HG03571 (cell line): ENCODE results near the gene GLRX2.
"Not testable (repeated sequence)": the region's sequence is repeated elsewhere in the genome, so short reads cannot be mapped to it uniquely, and the experiment has no call there.

Source experiments
- ATAC-seq: cut with Tn5 transposase; IDR thresholded peaks from one replicate; pipeline ENCODE4 v1.9.1; 2021; ENCODE audit not compliant: unreplicated experiment

GLRX2 gene, protein sequence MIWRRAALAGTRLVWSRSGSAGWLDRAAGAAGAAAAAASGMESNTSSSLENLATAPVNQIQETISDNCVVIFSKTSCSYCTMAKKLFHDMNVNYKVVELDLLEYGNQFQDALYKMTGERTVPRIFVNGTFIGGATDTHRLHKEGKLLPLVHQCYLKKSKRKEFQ

GRCh38 chr1:193104907-193105820 lies at the start of gene GLRX2:
Gene GLRX2 (minus strand): TSS chr1:193105414. CDS start chr1:193105382, 32 bp downstream.
- ATAC-seq = peak; percentile 89

DNA sequence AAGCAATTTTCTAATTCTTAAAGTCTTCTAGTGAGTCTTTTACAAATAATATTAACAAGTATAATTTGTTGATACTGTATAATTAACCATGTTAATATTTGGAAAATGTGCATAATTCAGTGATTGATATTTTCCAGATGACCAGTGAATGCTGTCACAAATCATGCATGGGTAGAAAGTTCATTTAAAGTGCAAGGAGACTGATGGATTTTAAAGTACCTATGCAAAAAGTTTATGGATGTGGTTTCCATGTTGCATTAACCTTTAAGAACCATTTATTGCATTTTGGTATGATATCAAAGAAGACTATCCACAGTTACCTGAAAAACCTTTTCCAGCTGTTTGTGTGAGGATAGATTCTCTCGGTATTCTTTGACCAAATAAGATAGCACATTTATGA lies 39.8 kb upstream of the GLRX2 start:
- no peak for ATAC-seq

DNA sequence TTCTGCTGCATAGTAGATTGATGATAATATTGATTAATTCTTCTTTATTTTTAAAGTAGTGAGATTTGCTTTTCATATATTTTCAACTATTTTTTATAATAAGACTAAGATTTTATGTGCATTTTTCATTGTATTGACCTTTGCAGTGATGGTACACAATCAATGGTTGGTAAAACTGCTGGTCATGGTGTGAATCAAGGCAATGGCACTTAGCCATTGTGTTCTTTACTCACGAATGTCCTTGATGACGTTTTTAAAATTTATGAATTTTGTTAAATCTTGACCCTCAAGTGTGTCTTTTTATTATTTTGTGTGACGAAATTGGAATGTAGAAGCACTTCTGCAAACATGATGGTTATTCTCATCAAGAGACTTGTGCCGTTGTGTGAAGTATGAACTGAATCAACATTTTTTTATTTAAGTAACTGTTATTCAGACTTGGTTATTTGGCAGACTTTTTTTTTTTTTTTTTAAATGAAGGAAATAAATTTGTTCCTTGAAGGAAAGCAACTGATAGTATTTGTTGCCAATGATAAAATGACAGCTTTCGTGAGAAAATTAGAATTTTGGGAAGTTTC lies 39.2 kb upstream of the GLRX2 start:
- ATAC-seq = no peak

DNA sequence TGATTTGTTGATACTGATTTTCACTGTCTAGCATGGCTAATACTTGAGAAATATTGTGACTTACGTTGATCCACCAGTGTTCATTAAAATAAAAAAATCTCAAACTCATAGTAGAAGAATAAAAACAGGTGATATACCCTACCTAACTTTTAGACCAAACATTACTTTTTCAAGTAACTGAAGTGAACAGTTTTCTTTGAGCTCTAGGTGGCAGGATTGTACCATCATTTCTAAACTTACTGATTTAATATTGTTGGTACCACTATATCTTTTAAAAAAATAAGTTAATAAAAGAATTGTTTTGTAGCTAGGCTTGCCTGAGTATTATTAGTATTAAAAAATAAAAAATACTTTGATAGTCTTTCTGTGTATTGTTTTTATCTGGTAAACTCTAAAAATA lies 38.1 kb upstream of the GLRX2 start:
- no peak for ATAC-seq

GRCh38 chr1:193142409-193142808 lies 37.2 kb upstream of the GLRX2 start:
- no peak for ATAC-seq

GRCh38 chr1:193141804-193142203 lies 36.6 kb upstream of the GLRX2 start:
- no peak for ATAC-seq

- no peak for ATAC-seq
These were observed 35.0 kb upstream of the GLRX2 start for GRCh38 chr1:193140254-193140653.

- ATAC-seq = no peak
These were observed 26.1 kb upstream of the GLRX2 start for GRCh38 chr1:193131266-193131860.

DNA sequence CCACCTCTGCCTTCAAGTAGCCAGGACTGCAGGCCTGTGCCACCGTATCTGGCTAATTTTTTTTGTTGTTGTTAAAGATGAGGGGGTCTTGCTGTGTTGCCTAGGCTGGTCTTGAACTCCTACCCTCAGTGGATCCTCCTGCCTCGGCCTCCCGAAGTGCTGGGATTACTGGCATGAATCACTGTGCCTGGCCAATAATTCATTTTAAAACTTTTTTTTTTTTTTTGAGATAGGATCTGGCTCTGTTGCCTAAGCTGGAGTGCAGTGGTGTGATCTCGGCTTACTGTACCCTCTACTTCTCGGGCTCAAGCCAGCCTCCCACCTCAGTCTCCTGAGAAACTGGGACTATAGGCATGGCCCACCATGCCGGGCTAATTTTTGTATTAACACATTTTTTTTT lies 20.2 kb upstream of the GLRX2 start:
- no peak for ATAC-seq

DNA sequence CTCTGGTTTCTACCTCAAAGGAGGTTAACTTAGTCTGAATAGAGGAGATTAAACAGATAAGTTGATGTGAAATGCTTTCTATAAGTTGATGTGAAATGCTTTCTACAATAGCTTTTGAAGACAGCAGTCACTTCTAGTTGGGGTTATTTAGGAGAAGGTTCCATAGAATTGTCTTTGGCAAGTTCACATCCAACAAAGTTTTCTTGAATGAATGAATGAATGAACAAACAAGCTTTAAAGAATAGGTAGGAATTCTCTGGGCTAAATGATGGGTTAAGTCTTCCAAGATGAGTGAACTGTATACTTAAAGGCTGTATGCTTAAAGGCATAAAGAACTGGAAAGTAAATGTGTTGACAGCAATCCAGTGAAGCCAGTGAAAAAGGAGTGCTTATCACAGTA lies 18.5 kb upstream of the GLRX2 start:
- no peak for ATAC-seq

DNA sequence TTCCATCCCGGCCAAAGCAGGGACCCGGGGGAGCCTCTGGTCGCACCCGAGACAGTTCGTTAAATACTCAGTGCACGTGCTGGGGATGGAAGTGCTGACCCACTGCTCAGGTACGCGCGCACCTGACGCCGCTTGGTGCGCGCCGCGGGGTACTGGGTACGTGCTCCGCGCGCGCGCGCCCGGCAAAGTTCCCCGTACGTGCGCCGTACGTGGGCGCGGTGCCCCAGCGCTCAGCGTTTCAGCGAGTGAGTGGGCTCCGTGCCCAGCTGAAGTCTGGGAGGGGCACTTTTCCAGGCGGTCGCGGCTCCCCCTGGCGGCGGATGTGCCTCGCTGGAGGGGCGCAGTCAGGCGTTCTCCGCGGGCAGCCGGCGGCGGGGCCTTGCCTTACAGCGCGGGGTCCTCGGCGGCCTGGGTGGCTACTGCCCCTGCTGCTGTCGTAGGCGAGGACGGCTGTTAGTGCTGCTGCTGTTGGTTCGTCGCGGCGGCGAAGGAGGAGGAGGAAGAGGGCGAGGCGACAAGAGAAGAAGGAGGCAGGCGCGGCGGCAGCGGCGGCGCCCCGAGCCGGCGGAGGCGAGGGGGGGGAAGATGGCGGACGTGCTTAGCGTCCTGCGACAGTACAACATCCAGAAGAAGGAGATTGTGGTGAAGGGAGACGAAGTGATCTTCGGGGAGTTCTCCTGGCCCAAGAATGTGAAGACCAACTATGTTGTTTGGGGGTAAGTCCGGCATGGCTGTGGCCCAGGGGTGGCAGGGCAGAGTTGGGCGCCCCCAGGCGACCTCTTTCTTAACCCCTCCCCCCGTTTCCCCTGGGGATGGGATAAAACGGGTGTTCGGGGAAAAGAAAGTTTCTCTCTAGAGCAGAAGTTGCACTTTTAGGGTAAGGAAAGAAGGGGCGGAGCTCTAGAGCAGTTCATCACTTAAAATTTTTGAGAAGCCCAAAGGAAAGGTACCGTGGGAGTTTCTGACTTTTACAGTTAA lies 16.7 kb upstream of the GLRX2 start, which contains the start of gene CDC73:
Gene CDC73, plus strand, starts transcription at position 416 of the 978 bp plus-strand sequence. Its CDS starts 170 bp downstream, at position 586.
- peak; percentile 91 for ATAC-seq

DNA sequence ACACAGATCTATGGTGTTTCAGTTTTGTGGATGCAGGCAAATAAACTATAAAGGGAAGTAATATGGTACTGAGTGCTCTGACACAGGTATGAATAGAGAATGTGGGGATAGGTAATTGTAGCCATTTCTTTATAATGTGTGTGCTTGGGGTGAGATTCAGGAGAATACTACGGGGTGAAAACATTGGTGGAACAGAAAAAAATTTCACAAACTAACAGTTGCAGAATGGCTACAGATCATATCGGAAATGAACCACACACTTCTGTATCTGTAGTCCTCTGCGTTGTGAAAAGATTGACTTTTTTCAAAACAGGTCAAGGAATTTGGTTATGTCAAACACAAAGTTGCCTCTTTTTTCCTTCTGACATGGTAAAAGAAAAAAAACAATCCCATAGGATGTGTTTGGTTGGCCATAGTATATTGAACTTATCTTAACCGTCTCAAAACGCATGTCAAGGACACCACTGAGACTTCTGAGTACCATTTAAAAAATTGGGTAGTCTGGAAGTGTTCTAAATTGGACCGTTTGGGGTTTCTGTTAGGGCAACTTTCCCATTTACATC lies 15.5 kb upstream of the GLRX2 start:
- ATAC-seq = no peak

GRCh38 chr1:193118803-193119730 lies 13.9 kb upstream of the GLRX2 start:
- ATAC-seq = no peak

- ATAC-seq = no peak
These were observed 13.0 kb upstream of the GLRX2 start for GRCh38 chr1:193118194-193118593.

GRCh38 chr1:193117167-193117566 lies 12.0 kb upstream of the GLRX2 start:
- ATAC-seq = not testable (repeated sequence)

DNA sequence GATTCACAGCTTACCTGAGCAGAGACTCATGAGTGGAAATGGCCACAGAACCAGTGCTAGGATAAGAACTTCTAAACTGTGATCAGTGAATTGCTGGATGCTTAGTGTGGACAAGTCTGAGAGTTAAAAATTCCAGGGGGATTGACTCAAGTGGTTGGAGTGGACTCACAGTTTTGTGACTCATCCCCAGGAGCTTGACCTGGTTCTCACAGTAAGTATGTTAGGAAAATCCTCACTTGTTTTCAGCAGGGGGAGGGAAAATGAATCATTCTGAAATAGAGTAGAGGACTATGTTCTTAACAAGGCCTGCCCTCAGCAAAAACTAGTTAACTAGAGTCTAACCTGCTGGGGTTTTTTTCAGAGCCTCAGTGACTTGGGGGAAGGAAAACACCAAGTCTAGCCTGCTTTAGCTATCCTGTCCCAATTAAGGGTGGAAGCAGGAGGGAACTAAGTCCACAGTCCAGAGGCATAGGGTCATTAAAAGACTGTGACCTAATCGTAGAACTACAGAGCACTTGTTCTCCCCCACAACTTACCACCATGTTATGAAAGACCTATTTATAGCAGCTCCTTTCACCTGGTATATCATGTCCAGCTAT lies 10.5 kb upstream of the GLRX2 start:
- no peak for ATAC-seq

GRCh38 chr1:193114485-193115095 lies 9.4 kb upstream of the GLRX2 start:
- no peak for ATAC-seq

- no peak for ATAC-seq
These were observed 8.7 kb upstream of the GLRX2 start for GRCh38 chr1:193113992-193114332.
